Neural progenitor cell (in vitro differentiated cells): ENCODE results near the gene SRGAP2C. TPM values are rescaled to one million over a fixed set of nuclear protein-coding genes. Genes with fewer than 3 reads are reported as not detected.
"Not testable (repeated sequence)": the region's sequence is repeated elsewhere in the genome, so short reads cannot be mapped to it uniquely, and the experiment has no call there.

Source experiments
- DNase-seq: peaks from one replicate; pipeline ENCODE4 v3.0.0-alpha.2; 2016; ENCODE audit warnings: low spot score
- H2AFZ ChIP-seq: fragments of 200-600 bp; sonication (generic); replicated peaks from 2 replicates; pipeline ENCODE4 v1.6.1; 2016; ENCODE audit warnings: antibody characterized with exemption
- H3F3A ChIP-seq: fragments of 200-600 bp; sonication (generic); 2 replicates; pipeline ENCODE4 v1.6.1; 2016; ENCODE audit warnings: antibody characterized with exemption, low read depth
- H3K27ac ChIP-seq: fragments of 200-600 bp; sonication (generic); 2 replicates; pipeline ENCODE4 v1.5.1; 2016; ENCODE audit warnings: mild to moderate bottlenecking
- H3K27me3 ChIP-seq: fragments of 200-600 bp; sonication (generic); 2 replicates; pipeline ENCODE4 v1.6.1; 2016; ENCODE audit warnings: mild to moderate bottlenecking, moderate library complexity
- H3K36me3 ChIP-seq: fragments of 200-600 bp; sonication (generic); 2 replicates; pipeline ENCODE4 v1.5.1; 2016
- H3K4me1 ChIP-seq: fragments of 200-600 bp; sonication (generic); 2 replicates; pipeline ENCODE4 v1.6.1; 2016; ENCODE audit warnings: mixed run types
- H3K4me2 ChIP-seq: fragments of 200-600 bp; sonication (generic); 2 replicates; pipeline ENCODE4 v1.6.1; 2016
- H3K4me3 ChIP-seq: fragments of 200-600 bp; sonication (generic); 2 replicates; pipeline ENCODE4 v1.5.1; 2016
- H3K79me2 ChIP-seq: fragments of 200-600 bp; sonication (generic); 2 replicates; pipeline ENCODE4 v1.6.1; 2016; ENCODE audit warnings: low read depth
- H3K9ac ChIP-seq: fragments of 200-600 bp; sonication (generic); 2 replicates; pipeline ENCODE4 v1.6.1; 2016
- H3K9me3 ChIP-seq: fragments of 200-600 bp; sonication (generic); 2 replicates; pipeline ENCODE4 v1.5.1; 2016; ENCODE audit warnings: low read depth
- H4K20me1 ChIP-seq: fragments of 200-600 bp; sonication (generic); 2 replicates; pipeline ENCODE4 v1.6.1; 2016; ENCODE audit warnings: low read depth
- H3K27ac Mint-ChIP-seq: 3 replicates; pipeline ENCODE4 v1.8.0; 2021; ENCODE audit warnings: mixed read lengths
- H3K27me3 Mint-ChIP-seq: 2 replicates; pipeline ENCODE4 v1.8.0; 2022; ENCODE audit warnings: low read depth, mild to moderate bottlenecking, inconsistent platforms, moderate library complexity, mixed read lengths; ENCODE audit not compliant: insufficient read depth
- H3K36me3 Mint-ChIP-seq: 3 replicates; pipeline ENCODE4 v1.8.0; 2021; ENCODE audit warnings: mixed read lengths
- H3K4me1 Mint-ChIP-seq: 3 replicates; pipeline ENCODE4 v1.8.0; 2021; ENCODE audit warnings: mixed read lengths
- H3K4me3 Mint-ChIP-seq: 3 replicates; pipeline ENCODE4 v1.8.0; 2021; ENCODE audit warnings: mild to moderate bottlenecking, moderate library complexity, mixed read lengths
- H3K9me3 Mint-ChIP-seq: 3 replicates; pipeline ENCODE4 v1.8.0; 2020; ENCODE audit warnings: mixed read lengths
- total RNA-seq: library from RNA; depleted of rRNA; stranded (reverse); fragments of >200 nt; gene quantifications from 2 replicates; pipeline ENCODE4 v1.2.3, GENCODE V29; 2015; ENCODE audit warnings: low replicate concordance

The SRGAP2C gene
- total RNA-seq, 1 donor from 2014 or later, result 26.8 TPM

GRCh38 chr1:121298529-121298928 is 113.8 kb downstream of the SRGAP2C start:
- H3K4me1 Mint-ChIP-seq, H3K4me1 ChIP-seq, H4K20me1 ChIP-seq, H3K27me3 Mint-ChIP-seq, H3K9me3 ChIP-seq, H3K4me3 ChIP-seq, H3K27ac ChIP-seq, H3F3A ChIP-seq, DNase-seq, H3K27me3 ChIP-seq, H3K4me3 Mint-ChIP-seq, H2AFZ ChIP-seq, H3K9me3 Mint-ChIP-seq, H3K79me2 ChIP-seq, H3K36me3 ChIP-seq, H3K4me2 ChIP-seq, H3K27ac Mint-ChIP-seq, H3K36me3 Mint-ChIP-seq, H3K9ac ChIP-seq: not testable (repeated sequence)

GRCh38 chr1:121299514-121300149 is 114.9 kb downstream of the SRGAP2C start:
- not testable (repeated sequence) for H3K9ac ChIP-seq, H3K27ac Mint-ChIP-seq

GRCh38 chr1:121301876-121302275 is 117.1 kb downstream of the SRGAP2C start:
- not testable (repeated sequence) for H3K36me3 Mint-ChIP-seq, H3F3A ChIP-seq, H3K27me3 ChIP-seq, H3K9me3 Mint-ChIP-seq, H3K4me1 Mint-ChIP-seq, H3K27ac Mint-ChIP-seq, H3K79me2 ChIP-seq, H3K9ac ChIP-seq, H3K4me3 Mint-ChIP-seq, H3K36me3 ChIP-seq, H3K4me1 ChIP-seq, H4K20me1 ChIP-seq, H3K4me3 ChIP-seq, H3K9me3 ChIP-seq, H2AFZ ChIP-seq, DNase-seq, H3K27ac ChIP-seq, H3K27me3 Mint-ChIP-seq, H3K4me2 ChIP-seq

More at GRCh38 chr1:121299514-121300149, 114.9 kb downstream of the SRGAP2C start:
- not testable (repeated sequence) for H3K4me3 ChIP-seq, H3K27me3 ChIP-seq, H3K27me3 Mint-ChIP-seq, H3K27ac ChIP-seq, H2AFZ ChIP-seq, H3K79me2 ChIP-seq, H3K36me3 Mint-ChIP-seq, H3F3A ChIP-seq, H3K9me3 Mint-ChIP-seq, H3K36me3 ChIP-seq, H3K4me1 ChIP-seq, H3K4me3 Mint-ChIP-seq, H3K4me2 ChIP-seq, H4K20me1 ChIP-seq, H3K4me1 Mint-ChIP-seq, DNase-seq, H3K9me3 ChIP-seq

- H3K4me1 Mint-ChIP-seq, H3K27me3 Mint-ChIP-seq: not testable (repeated sequence)
Observed at GRCh38 chr1:121307759-121308158, 123.0 kb downstream of the SRGAP2C start.

GRCh38 chr1:121315509-121315908 is 130.7 kb downstream of the SRGAP2C start:
- not testable (repeated sequence) for H4K20me1 ChIP-seq, H3K4me1 Mint-ChIP-seq, H3K36me3 Mint-ChIP-seq, H3K27me3 Mint-ChIP-seq, H3K9me3 Mint-ChIP-seq, H3K9me3 ChIP-seq, H3K9ac ChIP-seq, H3K4me3 Mint-ChIP-seq, H2AFZ ChIP-seq, H3K27ac ChIP-seq, H3K79me2 ChIP-seq, H3K36me3 ChIP-seq, H3K4me2 ChIP-seq, DNase-seq, H3K27ac Mint-ChIP-seq, H3F3A ChIP-seq, H3K4me3 ChIP-seq, H3K4me1 ChIP-seq, H3K27me3 ChIP-seq

More at GRCh38 chr1:121307759-121308158, 123.0 kb downstream of the SRGAP2C start:
- H3K4me2 ChIP-seq, DNase-seq, H3K4me1 ChIP-seq, H3K27ac Mint-ChIP-seq, H3K27me3 ChIP-seq, H3K4me3 ChIP-seq, H3K36me3 Mint-ChIP-seq, H2AFZ ChIP-seq, H3K79me2 ChIP-seq, H3K9ac ChIP-seq, H3K36me3 ChIP-seq, H3K27ac ChIP-seq, H4K20me1 ChIP-seq, H3F3A ChIP-seq, H3K4me3 Mint-ChIP-seq, H3K9me3 ChIP-seq, H3K9me3 Mint-ChIP-seq: not testable (repeated sequence)

- H3K79me2 ChIP-seq, H3K27me3 ChIP-seq, H2AFZ ChIP-seq, H3K4me3 ChIP-seq, H3K9me3 Mint-ChIP-seq, H3K27me3 Mint-ChIP-seq, H3K4me2 ChIP-seq, DNase-seq, H4K20me1 ChIP-seq, H3F3A ChIP-seq, H3K9ac ChIP-seq, H3K9me3 ChIP-seq, H3K4me3 Mint-ChIP-seq, H3K27ac ChIP-seq, H3K36me3 Mint-ChIP-seq, H3K4me1 ChIP-seq, H3K27ac Mint-ChIP-seq, H3K4me1 Mint-ChIP-seq, H3K36me3 ChIP-seq: not testable (repeated sequence)
Observed at GRCh38 chr1:121316081-121316480, 131.3 kb downstream of the SRGAP2C start.

- H3K9ac ChIP-seq, H3K36me3 Mint-ChIP-seq, H3K36me3 ChIP-seq, H3K27me3 ChIP-seq, H3K27ac ChIP-seq, H3K4me2 ChIP-seq, H3F3A ChIP-seq, H3K9me3 Mint-ChIP-seq, H3K4me1 Mint-ChIP-seq, H3K27ac Mint-ChIP-seq, H3K27me3 Mint-ChIP-seq, DNase-seq, H3K9me3 ChIP-seq, H4K20me1 ChIP-seq, H3K79me2 ChIP-seq, H2AFZ ChIP-seq, H3K4me3 Mint-ChIP-seq, H3K4me3 ChIP-seq, H3K4me1 ChIP-seq: not testable (repeated sequence)
Observed at GRCh38 chr1:121317491-121318468, 133.0 kb downstream of the SRGAP2C start.

- not testable (repeated sequence) for H3K9me3 Mint-ChIP-seq, H3K4me1 Mint-ChIP-seq, H3K27me3 Mint-ChIP-seq, H3K27me3 ChIP-seq, H3K4me3 Mint-ChIP-seq, H3K4me3 ChIP-seq, H3K9ac ChIP-seq, H3K27ac Mint-ChIP-seq, H3K4me2 ChIP-seq, H3K36me3 Mint-ChIP-seq, H3K36me3 ChIP-seq, H3K27ac ChIP-seq, H3K4me1 ChIP-seq, H3F3A ChIP-seq, H3K79me2 ChIP-seq, H3K9me3 ChIP-seq, H4K20me1 ChIP-seq, H2AFZ ChIP-seq, DNase-seq
Observed at GRCh38 chr1:121318687-121319086, 133.9 kb downstream of the SRGAP2C start.
